Keratinocyte (primary cell): ENCODE results near the gene AIRE. TPM values are rescaled to one million over a fixed set of nuclear protein-coding genes. Genes with fewer than 3 reads are reported as not detected.

Experiments
- DNase-seq: peaks from one replicate; pipeline ENCODE4 v3.0.0-alpha.2; 2011; ENCODE audit warnings: low read depth, missing footprints, low spot score
- FAIRE-seq: peaks from 2 replicates; lab custom pipeline; 2011; peaks lifted over from hg19 to GRCh38; lab: Jason Lieb, UNC
- H2AFZ ChIP-seq: 2 replicates; pipeline ENCODE4 v1.6.0; 2012; ENCODE audit warnings: low read length, control low read depth, inconsistent platforms; ENCODE audit not compliant: control insufficient read depth
- H3K27ac ChIP-seq: 2 replicates; pipeline ENCODE4 v1.5.1; 2011; ENCODE audit warnings: low read length; ENCODE audit not compliant: control insufficient read depth, insufficient read depth
- H3K27me3 ChIP-seq: 3 replicates; pipeline ENCODE4 v1.6.0; 2011; ENCODE audit warnings: low read length; ENCODE audit not compliant: control insufficient read depth, insufficient read depth; ENCODE audit errors: extremely low read depth
- H3K36me3 ChIP-seq, 2 experiments: 2 replicates in 1 of 2; 3 replicates in 1 of 2; pipeline ENCODE4 v1.5.1; 2011; ENCODE audit warnings: low read length in 2 of 2, mild to moderate bottlenecking in 1 of 2; ENCODE audit not compliant: control insufficient read depth in 2 of 2, insufficient read depth in 2 of 2; ENCODE audit errors: extremely low read depth in 1 of 2
- H3K4me1 ChIP-seq: 3 replicates; pipeline ENCODE4 v1.5.1; 2011; ENCODE audit warnings: low read length; ENCODE audit not compliant: control insufficient read depth, insufficient read depth; ENCODE audit errors: extremely low read depth
- H3K4me2 ChIP-seq: 3 replicates; pipeline ENCODE4 v1.6.0; 2011; ENCODE audit warnings: low read depth, low read length; ENCODE audit not compliant: control insufficient read depth, insufficient read depth; ENCODE audit errors: extremely low read depth
- H3K4me3 ChIP-seq, 3 experiments: fragments of 200-600 bp in 1 of 3; sonication (generic) in 1 of 3; 2 replicates in 2 of 3; 3 replicates in 1 of 3; pipeline ENCODE4 v1.5.1; 2011 to 2016; ENCODE audit warnings: low read length in 3 of 3, mild to moderate bottlenecking in 3 of 3, control low read depth in 2 of 3, inconsistent platforms in 1 of 3, low read depth in 1 of 3, mixed read lengths in 1 of 3, mixed run types in 1 of 3, moderate library complexity in 1 of 3; ENCODE audit not compliant: control insufficient read depth in 2 of 3, insufficient read depth in 2 of 3; ENCODE audit errors: extremely low read depth in 1 of 3
- H3K79me2 ChIP-seq: 2 replicates; pipeline ENCODE4 v1.6.0; 2012; ENCODE audit warnings: low read length; ENCODE audit not compliant: control insufficient read depth, insufficient read depth
- H3K9ac ChIP-seq: 3 replicates; pipeline ENCODE4 v1.6.0; 2011; ENCODE audit warnings: low read length; ENCODE audit not compliant: control insufficient read depth, insufficient read depth; ENCODE audit errors: extremely low read depth
- H3K9me1 ChIP-seq: 3 replicates; pipeline ENCODE4 v1.6.0; 2011; ENCODE audit warnings: low read length; ENCODE audit not compliant: control insufficient read depth, insufficient read depth; ENCODE audit errors: extremely low read depth
- H3K9me3 ChIP-seq: 2 replicates; pipeline ENCODE4 v1.5.1; 2012; ENCODE audit warnings: low read depth, low read length; ENCODE audit not compliant: control insufficient read depth
- H4K20me1 ChIP-seq: 3 replicates; pipeline ENCODE4 v1.6.0; 2011; ENCODE audit warnings: low read length; ENCODE audit not compliant: control insufficient read depth, insufficient read depth; ENCODE audit errors: extremely low read depth
- CTCF ChIP-seq, 3 experiments: IDR thresholded peaks in 1 of 3; conservative IDR thresholded peaks in 1 of 3; optimal IDR thresholded peaks in 1 of 3; 2 replicates in 2 of 3; 3 replicates in 1 of 3; pipeline versions ENCODE3 to v1.5.1; 2011; ENCODE audit warnings: low read length in 3 of 3, mild to moderate bottlenecking in 3 of 3, moderate library complexity in 2 of 3, control low read depth in 1 of 3, inconsistent platforms in 1 of 3; ENCODE audit not compliant: insufficient read depth in 2 of 3; ENCODE audit errors: extremely low read depth in 1 of 3
- EZH2 ChIP-seq: IDR thresholded peaks from one replicate; pipeline ENCODE4 v1.6.1; 2012; ENCODE audit warnings: inconsistent platforms, mild to moderate bottlenecking, low read length, moderate library complexity
- dilution Hi-C: fragments of 300-500 bp; cut with MboI; formaldehyde crosslinking; loops from one replicate; pipeline ENCODE4 v1.7.0; 2020; ENCODE audit warnings: low sequenced_read_pairs; ENCODE audit not compliant: extremely low pct_ligation_motif_present
- polyA plus RNA-seq, 5 experiments: library from polyadenylated mRNA; depleted of rRNA in 3 of 5; stranded (reverse) in 3 of 5; stranded (forward) in 1 of 5; unstranded in 1 of 5; fragments of >200 nt; gene quantifications; 1 replicate in 1 of 5; 2 replicates in 3 of 5; 3 replicates in 1 of 5; pipeline versions ENCODE4 v1.2.1 to v1.2.3, GENCODE V29; 2011 to 2012; ENCODE audit warnings: missing spikeins in 2 of 5, low read depth in 1 of 5, low replicate concordance in 1 of 5

AIRE gene
- polyA plus RNA-seq, 1 donor (not counting 4 experiments of a cell fraction or from before 2014, with no cell fraction given) = not detected

GRCh38 chr21:44289381-44290010, 3.8 kb downstream of the AIRE start:
- Histone ChIP-seq H3K9ac (no peak overlapping the region), H3K36me3 (no peaks in the 10 kb centered on the region), H3K27me3 (peaks cover 48% of the 10 kb centered on the region), H3K4me1 (no peaks in the 10 kb centered on the region), H3K9me3 (no peaks in the 10 kb centered on the region), H4K20me1 (peaks cover 3% of the 10 kb centered on the region), H3K79me2 (no peaks in the 10 kb centered on the region), H3K9me1 (no peaks in the 10 kb centered on the region), H2AFZ (no peak overlapping the region), H3K4me3 (no peak overlapping the region), H3K27ac (no peak overlapping the region), H3K4me2 (no peak overlapping the region)
- dilution Hi-C loops = no loop called here
- TF ChIP-seq EZH2 (no peak), CTCF (optimal IDR thresholded peaks at IDR 0.05 in 1 of 3, IDR thresholded peaks at IDR 0.05 in 1 of 3, conservative IDR thresholded peaks at IDR 0.05 in 1 of 3; ENCODE audit: extremely low read depth in 1 of 3, insufficient read depth in 2 of 3, low read length in 3 of 3) (no peak)
- no peak for FAIRE-seq
- no peak for DNase-seq

- Histone ChIP-seq H3K9me1 (no peaks in the 10 kb centered on the region), H3K27me3 (peaks cover 43% of the 10 kb centered on the region), H3K27ac (no peak overlapping the region), H3K9me3 (no peaks in the 10 kb centered on the region), H3K4me1 (no peaks in the 10 kb centered on the region), H2AFZ (no peak overlapping the region), H3K79me2 (no peaks in the 10 kb centered on the region), H3K9ac (no peak overlapping the region), H3K4me3 (no peak overlapping the region), H4K20me1 (peaks cover 4% of the 10 kb centered on the region), H3K4me2 (no peak overlapping the region), H3K36me3 (no peaks in the 10 kb centered on the region)
- dilution Hi-C loops = no loop called here
- DNase-seq = no peak
- TF ChIP-seq CTCF (optimal IDR thresholded peaks at IDR 0.05 in 1 of 3, IDR thresholded peaks at IDR 0.05 in 1 of 3, conservative IDR thresholded peaks at IDR 0.05 in 1 of 3; ENCODE audit: extremely low read depth in 1 of 3, insufficient read depth in 2 of 3, low read length in 3 of 3) (no peak), EZH2 (no peak)
- FAIRE-seq = no peak
These were observed 4.8 kb downstream of the AIRE start for GRCh38 chr21:44290327-44291077.
